Right lobe of liver (tissue), 4 donors: Measurements from ENCODE around the gene GJD2.

ENCODE experiments used
- CTCF ChIP-seq, 4 donors: fragments of 200-600 bp in 3 of 4; fragments of 450-650 bp in 1 of 4; IDR thresholded peaks; one replicate each; pipeline versions ENCODE4 v1.5.1 to v1.8.0; 2016 to 2022; ENCODE audit warnings: antibody characterized with exemption in 4 of 4, mild to moderate bottlenecking in 2 of 4
- POLR2A ChIP-seq: fragments of 450-650 bp; IDR thresholded peaks from one replicate; pipeline ENCODE4 v1.6.1; 2017; ENCODE audit warnings: antibody characterized with exemption, mild to moderate bottlenecking
- donor health status: DM: no; HTN: no; CAD: no.
- donor health status: DM: no; HTN: no; CAD: no.
- donor health status: DM: no; HTN: yes; CAD: no.

- TF ChIP-seq CTCF (IDR thresholded peaks at IDR 0.05) = no peak
- no peak for TF ChIP-seq POLR2A
These were observed 39.9 kb upstream of the GJD2 start for GRCh38 chr15:34794590-34795206.
